ENCODE results near the gene RNF141. TPM values are rescaled to one million over a fixed set of nuclear protein-coding genes. Genes with fewer than 3 reads are reported as not detected.
A peak's percentile ranks its signal among the peaks of the same experiment; 100 is the strongest.

Gene RNF141
- total and polyA plus RNA-seq, 3 experiments from 2014 or later = 19.2 to 20.0 (median 19.6) TPM

DNA sequence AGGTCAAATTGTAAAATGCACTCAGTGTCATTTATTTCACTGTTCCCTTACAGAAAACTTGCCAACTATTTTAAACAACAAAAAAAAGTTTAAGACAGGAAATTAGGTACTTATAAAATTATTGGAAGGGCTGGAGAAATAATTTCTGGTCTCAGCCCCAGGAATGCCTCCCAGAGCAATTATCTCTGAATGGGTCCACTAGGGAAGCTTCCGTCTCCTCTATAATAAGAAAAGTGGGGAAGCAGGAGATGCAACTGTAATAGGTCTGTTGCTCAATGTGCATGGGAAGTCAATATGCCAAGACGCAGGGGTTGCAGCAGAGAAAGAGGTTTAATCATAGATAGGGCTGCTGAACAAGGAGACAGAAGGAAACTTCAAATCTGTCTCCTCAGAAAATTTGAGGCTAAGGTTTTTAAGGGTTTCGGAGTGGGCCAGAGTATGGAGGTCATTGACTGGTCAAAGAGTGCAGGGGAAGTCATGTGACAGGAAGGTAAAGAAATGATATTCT lies 10.9 kb upstream of the RNF141 start:
- CTCF ChIA-PET = interaction anchor here (1.7 kb wide), 1 partner anchor 11 kb away, joined by 4 read pairs; the partner anchor contains the start of gene RNF141

DNA sequence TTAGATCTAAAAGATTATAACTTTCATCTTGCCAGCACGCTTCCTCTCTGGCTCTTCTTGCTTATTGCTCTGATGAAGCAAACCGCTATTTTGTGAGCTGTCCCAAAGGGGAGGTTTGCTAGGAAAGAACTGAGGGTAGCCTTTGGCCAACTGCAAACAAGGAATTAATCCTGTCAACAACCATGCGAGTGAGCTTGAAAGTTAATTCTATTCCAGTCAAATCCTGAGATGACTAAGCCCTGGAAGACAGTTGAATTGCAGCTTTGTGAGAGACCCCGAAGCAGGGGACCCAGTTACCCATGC lies 10.3 kb upstream of the RNF141 start:
- no peak for DNase-seq
- ChIA-PET POLR2A (no interaction called here), CTCF (interaction anchor here (1.7 kb wide), 1 partner anchor 10 kb away, joined by 4 read pairs; the partner anchor contains the start of gene RNF141)
- no peak overlapping the region for H3K4me3 Mint-ChIP-seq
- peaks cover 12 to 56% of the 10 kb centered on the region in 2 donors for H3K27me3 Mint-ChIP-seq
- H3K4me1 Mint-ChIP-seq = no peaks in the 10 kb centered on the region
- H3K27ac Mint-ChIP-seq = no peak overlapping the region
- Histone ChIP-seq H3K36me3 (ENCODE audit: insufficient read depth, low read length) (no peaks in the 10 kb centered on the region), H3K4me3 (ENCODE audit: low read length) (no peak overlapping the region), H3K27me3 (ENCODE audit: insufficient read depth, low read length, poor library complexity, severe bottlenecking) (no peaks in the 10 kb centered on the region), H3K4me1 (ENCODE audit: insufficient read depth, low read length) (no peaks in the 10 kb centered on the region), H3K9me3 (ENCODE audit: low read length) (no peaks in the 10 kb centered on the region), H3K27ac (ENCODE audit: low read depth, low read length) (no peak overlapping the region)
- H3K9me3 Mint-ChIP-seq = peaks cover 2 to 12% (median 4%) of the 10 kb centered on the region in 5 donors
- no peaks in the 10 kb centered on the region for H3K36me3 Mint-ChIP-seq

More for the DNA sequence above, 10.9 kb upstream of the RNF141 start:
- H3K4me3 Mint-ChIP-seq = no peak overlapping the region
- Histone ChIP-seq H3K4me3 (ENCODE audit: low read length) (no peak overlapping the region), H3K27ac (ENCODE audit: low read depth, low read length) (no peak overlapping the region), H3K36me3 (ENCODE audit: insufficient read depth, low read length) (no peaks in the 10 kb centered on the region), H3K27me3 (ENCODE audit: insufficient read depth, low read length, poor library complexity, severe bottlenecking) (no peaks in the 10 kb centered on the region), H3K9me3 (ENCODE audit: low read length) (no peaks in the 10 kb centered on the region), H3K4me1 (ENCODE audit: insufficient read depth, low read length) (no peaks in the 10 kb centered on the region)
- no peaks in the 10 kb centered on the region for H3K36me3 Mint-ChIP-seq
- H3K27ac Mint-ChIP-seq = no peak overlapping the region
- POLR2A ChIA-PET = no interaction called here
- H3K9me3 Mint-ChIP-seq = peaks cover 2 to 12% (median 4%) of the 10 kb centered on the region in 5 donors
- no peaks in the 10 kb centered on the region for H3K4me1 Mint-ChIP-seq
- peaks cover 13 to 60% of the 10 kb centered on the region in 2 donors for H3K27me3 Mint-ChIP-seq
- no peak for DNase-seq

GRCh38 chr11:10550503-10551289 lies 9.7 kb upstream of the RNF141 start:
- Mint-ChIP-seq H3K36me3 (no peaks in the 10 kb centered on the region), H3K27me3 (peaks cover 12 to 56% of the 10 kb centered on the region in 2 donors), H3K4me3 (no peak overlapping the region), H3K4me1 (no peaks in the 10 kb centered on the region), H3K27ac (no peak overlapping the region), H3K9me3 (peaks cover 2 to 12% (median 4%) of the 10 kb centered on the region in 5 donors)
- H3K4me3 ChIP-seq (ENCODE audit: low read length) = no peak overlapping the region
- H3K36me3 ChIP-seq (ENCODE audit: insufficient read depth, low read length) = no peaks in the 10 kb centered on the region
- DNase-seq = no peak
- ChIA-PET CTCF (interaction anchor here (1.7 kb wide), 1 partner anchor 9 kb away, joined by 4 read pairs; the partner anchor contains the start of gene RNF141), POLR2A (no interaction called here)
- no peak overlapping the region for H3K27ac ChIP-seq (ENCODE audit: low read depth, low read length)
- no peaks in the 10 kb centered on the region for H3K4me1 ChIP-seq (ENCODE audit: insufficient read depth, low read length)
- no peaks in the 10 kb centered on the region for H3K9me3 ChIP-seq (ENCODE audit: low read length)
- no peaks in the 10 kb centered on the region for H3K27me3 ChIP-seq (ENCODE audit: insufficient read depth, low read length, poor library complexity, severe bottlenecking)

DNA sequence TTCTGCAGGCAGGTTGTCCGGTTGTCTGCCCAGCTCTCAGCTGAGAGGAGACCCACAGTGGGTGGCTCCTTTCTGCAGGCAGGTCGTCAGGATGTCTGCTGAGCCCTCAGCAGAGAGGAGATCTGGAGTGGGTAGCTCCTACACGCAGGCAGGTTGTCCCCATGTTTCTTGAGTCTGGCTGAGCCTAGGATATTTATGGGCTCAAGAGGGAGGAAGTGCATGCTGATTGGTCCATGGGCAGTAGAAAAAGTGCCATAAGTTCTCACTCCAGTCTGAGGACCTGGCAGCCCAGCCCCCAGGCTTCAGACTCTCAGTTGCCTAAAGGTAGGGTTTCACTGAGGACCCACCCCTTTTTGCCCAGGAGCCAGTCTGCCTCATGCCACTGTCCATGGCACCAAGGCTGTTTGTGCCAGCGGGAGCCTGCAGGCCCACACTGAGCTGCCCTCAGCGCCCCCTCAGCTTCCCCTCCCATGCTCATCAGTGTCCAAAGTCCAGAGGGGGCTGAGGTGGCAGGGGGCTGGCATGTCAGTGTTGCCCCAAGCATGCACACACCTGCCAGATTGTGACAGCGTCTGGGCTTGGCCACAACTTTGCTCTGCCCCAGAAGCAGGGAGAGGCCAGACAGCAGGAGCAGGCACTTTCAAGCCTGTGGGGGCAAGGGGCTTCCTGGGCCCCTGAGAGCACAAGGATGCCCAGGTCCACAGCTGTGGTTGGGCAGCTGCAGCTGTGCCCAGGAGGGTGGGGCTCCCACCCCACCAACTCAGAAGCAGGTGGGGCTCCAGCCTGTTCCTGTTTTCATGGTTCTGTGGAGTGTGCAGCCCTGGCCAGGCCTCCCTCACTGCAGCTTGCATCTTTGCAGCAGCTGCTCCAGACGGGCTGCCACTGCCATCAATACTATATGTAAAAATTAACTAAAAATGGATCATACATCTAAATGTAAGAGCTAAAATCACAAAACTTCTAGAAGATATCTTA lies 3.8 kb upstream of the RNF141 start:
- Mint-ChIP-seq H3K4me1 (peaks cover 11 to 14% (median 14%) of the 10 kb centered on the region in 3 donors), H3K27me3 (peaks cover 4 to 20% of the 10 kb centered on the region in 2 donors), H3K36me3 (peaks cover 0 to 3% (median 0%) of the 10 kb centered on the region in 3 donors), H3K4me3 (peak overlapping the region in 1 of 7 donors; percentile 15), H3K27ac (no peak overlapping the region), H3K9me3 (no peaks in the 10 kb centered on the region)
- Histone ChIP-seq H3K4me3 (ENCODE audit: low read length) (no peak overlapping the region), H3K36me3 (ENCODE audit: insufficient read depth, low read length) (no peaks in the 10 kb centered on the region), H3K27me3 (ENCODE audit: insufficient read depth, low read length, poor library complexity, severe bottlenecking) (no peaks in the 10 kb centered on the region), H3K9me3 (ENCODE audit: low read length) (no peaks in the 10 kb centered on the region), H3K4me1 (ENCODE audit: insufficient read depth, low read length) (peaks cover 13% of the 10 kb centered on the region), H3K27ac (ENCODE audit: low read depth, low read length) (no peak overlapping the region)
- ChIA-PET POLR2A (no interaction called here), CTCF (no interaction called here)
- no peak for DNase-seq

GRCh38 chr11:10543782-10544181 lies 2.8 kb upstream of the RNF141 start:
- H3K27ac Mint-ChIP-seq = peak overlapping the region in 1 of 8 donors; percentile 29
- H3K27ac ChIP-seq (ENCODE audit: low read depth, low read length) = no peak overlapping the region
- no peaks in the 10 kb centered on the region for H3K27me3 ChIP-seq (ENCODE audit: insufficient read depth, low read length, poor library complexity, severe bottlenecking)
- DNase-seq = peak in 1 of 5 donors; percentile 46
- H3K9me3 Mint-ChIP-seq = no peaks in the 10 kb centered on the region
- peaks cover 4 to 15% of the 10 kb centered on the region in 2 donors for H3K27me3 Mint-ChIP-seq
- ChIA-PET CTCF (interaction anchor here (1.4 kb wide), 1 partner anchor 138 kb away, joined by 3 read pairs; no protein-coding TSS in a partner anchor), POLR2A (no interaction called here)
- H3K36me3 Mint-ChIP-seq = peaks cover 0 to 3% (median 0%) of the 10 kb centered on the region in 3 donors
- H3K36me3 ChIP-seq (ENCODE audit: insufficient read depth, low read length) = no peaks in the 10 kb centered on the region
- H3K4me1 Mint-ChIP-seq = peaks cover 16 to 22% (median 20%) of the 10 kb centered on the region in 3 donors
- no peaks in the 10 kb centered on the region for H3K9me3 ChIP-seq (ENCODE audit: low read length)
- no peak overlapping the region for H3K4me3 Mint-ChIP-seq
- no peak overlapping the region for H3K4me3 ChIP-seq (ENCODE audit: low read length)
- peaks cover 15% of the 10 kb centered on the region for H3K4me1 ChIP-seq (ENCODE audit: insufficient read depth, low read length)

DNA sequence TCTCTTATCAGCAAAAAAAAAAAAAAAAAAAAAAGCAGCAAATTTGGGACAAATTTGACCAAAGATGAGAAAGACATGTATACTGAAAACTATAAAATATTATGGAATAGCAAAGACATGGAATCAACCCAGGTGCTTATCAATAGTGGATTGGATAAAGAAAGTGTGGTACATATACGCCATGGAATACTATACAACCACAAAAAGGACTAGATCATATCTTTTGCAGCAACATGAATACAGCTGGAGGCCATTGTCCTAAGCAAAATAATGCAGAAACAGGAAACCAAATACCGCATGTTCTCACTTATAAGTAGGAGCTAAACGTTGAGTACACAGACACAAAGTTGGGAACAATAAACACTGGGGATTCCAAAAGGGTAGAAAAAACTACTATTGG lies 1.8 kb upstream of the RNF141 start:
- peaks cover 15% of the 10 kb centered on the region for H3K4me1 ChIP-seq (ENCODE audit: insufficient read depth, low read length)
- Mint-ChIP-seq H3K4me1 (peaks cover 16 to 24% (median 20%) of the 10 kb centered on the region in 3 donors), H3K9me3 (no peaks in the 10 kb centered on the region), H3K27ac (no peak overlapping the region), H3K36me3 (peaks cover 0 to 3% (median 0%) of the 10 kb centered on the region in 3 donors), H3K4me3 (peak overlapping the region in 1 of 7 donors; percentile 16), H3K27me3 (peaks cover 2 to 6% of the 10 kb centered on the region in 2 donors)
- no peak for DNase-seq
- H3K27me3 ChIP-seq (ENCODE audit: insufficient read depth, low read length, poor library complexity, severe bottlenecking) = no peaks in the 10 kb centered on the region
- no peaks in the 10 kb centered on the region for H3K9me3 ChIP-seq (ENCODE audit: low read length)
- H3K27ac ChIP-seq (ENCODE audit: low read depth, low read length) = no peak overlapping the region
- no peak overlapping the region for H3K4me3 ChIP-seq (ENCODE audit: low read length)
- ChIA-PET POLR2A (no interaction called here), CTCF (interaction anchor here (1.4 to 3.2 kb wide), 3 partner anchors 11 to 137 kb away, joined by 3 to 27 read pairs (median 19); partner anchors contain the start of gene AMPD3)
- no peaks in the 10 kb centered on the region for H3K36me3 ChIP-seq (ENCODE audit: insufficient read depth, low read length)

GRCh38 chr11:10541561-10541930 lies 559 bp upstream of the RNF141 start:
- Histone ChIP-seq H3K27me3 (ENCODE audit: insufficient read depth, low read length, poor library complexity, severe bottlenecking) (no peaks in the 10 kb centered on the region), H3K27ac (ENCODE audit: low read depth, low read length) (peak overlapping the region; percentile 80), H3K4me3 (ENCODE audit: low read length) (peak overlapping the region; percentile 76), H3K9me3 (ENCODE audit: low read length) (no peaks in the 10 kb centered on the region), H3K4me1 (ENCODE audit: insufficient read depth, low read length) (peaks cover 15% of the 10 kb centered on the region), H3K36me3 (ENCODE audit: insufficient read depth, low read length) (no peaks in the 10 kb centered on the region)
- Mint-ChIP-seq H3K4me3 (peak overlapping the region; percentile 87 to 96 (median 90)), H3K27ac (peak overlapping the region; percentile 83 to 96 (median 93)), H3K9me3 (no peaks in the 10 kb centered on the region), H3K36me3 (peaks cover 0 to 3% (median 0%) of the 10 kb centered on the region in 3 donors), H3K4me1 (peaks cover 16 to 30% (median 20%) of the 10 kb centered on the region in 3 donors), H3K27me3 (peaks cover 2 to 3% of the 10 kb centered on the region in 2 donors)
- ChIA-PET POLR2A (interaction anchor here (0.6 to 2.1 kb wide), 5 partner anchors 9 to 267 kb away, joined by 3 to 9 read pairs (median 4); partner anchors contain the start of gene EIF4G2), CTCF (interaction anchor here (0.9 to 3.2 kb wide), 30 partner anchors 10 to 238 kb away, joined by 3 to 27 read pairs (median 5); partner anchors contain the start of gene AMPD3)
- no peak for DNase-seq

Data from CD8-positive, alpha-beta memory T cell (primary cell).